Skeletal muscle satellite cell (primary cell): ENCODE data around the gene FOXP1.

Experiments used
- H3K27me3 ChIP-seq: 2 replicates; pipeline ENCODE4 v1.7.0; 2013; ENCODE audit warnings: low read length; ENCODE audit not compliant: control insufficient read depth, insufficient read depth
- H3K36me3 ChIP-seq: 2 replicates; pipeline ENCODE4 v1.7.0; 2013; ENCODE audit warnings: mild to moderate bottlenecking, control low read depth, low read length; ENCODE audit not compliant: insufficient read depth
- H3K4me1 ChIP-seq: 2 replicates; pipeline ENCODE4 v1.7.0; 2013; ENCODE audit warnings: low read length; ENCODE audit not compliant: control insufficient read depth, insufficient read depth
- H3K4me2 ChIP-seq: 2 replicates; pipeline ENCODE4 v1.7.0; 2013; ENCODE audit warnings: mild to moderate bottlenecking, low read length
- H3K4me3 ChIP-seq: 2 replicates; pipeline ENCODE4 v1.7.0; 2013; ENCODE audit warnings: low read length
- H3K9ac ChIP-seq: 2 replicates; pipeline ENCODE4 v1.7.0; 2013; ENCODE audit warnings: mild to moderate bottlenecking, low read depth, low read length, moderate library complexity
- H3K9me3 ChIP-seq: replicated peaks from 2 replicates; pipeline ENCODE4 v1.7.0; 2013; ENCODE audit warnings: mild to moderate bottlenecking, control low read depth, low read length

The FOXP1 gene

DNA sequence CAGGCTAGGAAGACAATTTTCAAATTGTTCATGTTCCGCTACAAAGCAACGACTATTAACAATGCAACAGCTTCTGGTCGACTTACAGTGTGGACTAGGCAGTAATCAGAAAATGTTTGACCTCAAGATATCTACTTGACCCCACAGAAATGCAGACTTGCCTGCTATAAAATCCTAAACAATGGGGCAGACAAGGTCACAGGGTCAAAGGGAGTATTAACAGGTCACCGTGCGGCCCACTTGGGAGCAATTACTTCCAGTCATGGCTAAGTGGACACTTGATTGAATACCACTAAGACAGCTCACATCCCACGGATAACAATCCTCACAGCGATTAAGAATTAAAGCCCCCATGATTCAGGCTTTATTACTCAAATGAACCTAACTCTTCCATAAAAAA, 58.9 kb downstream of the FOXP1 start:
- no peak overlapping the region for H3K4me3 ChIP-seq
- H3K9ac ChIP-seq: no peak overlapping the region
- no peak overlapping the region for H3K4me2 ChIP-seq
- H3K36me3 ChIP-seq: no peaks in the 10 kb centered on the region
- peaks cover 9% of the 10 kb centered on the region for H3K4me1 ChIP-seq
- H3K9me3 ChIP-seq: no peaks in the 10 kb centered on the region
- H3K27me3 ChIP-seq: no peaks in the 10 kb centered on the region

DNA sequence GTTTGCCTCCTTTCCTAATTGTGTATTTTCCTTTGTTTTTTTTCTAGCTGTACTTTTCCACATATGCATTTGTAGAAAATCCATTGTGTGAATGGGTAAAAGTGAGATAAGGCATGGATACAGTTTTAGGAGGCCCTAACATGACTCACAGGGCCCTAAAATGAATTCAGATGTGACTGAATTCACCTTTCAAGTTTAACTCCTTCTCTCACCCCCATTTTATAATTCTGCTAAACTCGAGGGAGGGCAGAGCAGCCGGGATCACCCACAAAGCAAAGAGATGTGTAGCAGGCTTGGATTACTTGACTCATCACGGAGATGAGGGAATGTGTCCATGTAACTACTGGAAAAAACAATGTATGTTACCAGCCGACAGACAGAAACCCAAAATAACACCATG, 59.9 kb downstream of the FOXP1 start:
- Histone ChIP-seq H3K4me2 (no peak overlapping the region), H3K4me3 (no peak overlapping the region), H3K9ac (no peak overlapping the region), H3K36me3 (no peaks in the 10 kb centered on the region), H3K9me3 (no peaks in the 10 kb centered on the region), H3K27me3 (no peaks in the 10 kb centered on the region), H3K4me1 (peaks cover 9% of the 10 kb centered on the region)

GRCh38 chr3:71521940-71522876, 61.3 kb downstream of the FOXP1 start:
- Histone ChIP-seq H3K9ac (no peak overlapping the region), H3K36me3 (no peaks in the 10 kb centered on the region), H3K9me3 (no peaks in the 10 kb centered on the region), H3K4me2 (no peak overlapping the region), H3K4me1 (peaks cover 9% of the 10 kb centered on the region), H3K4me3 (no peak overlapping the region), H3K27me3 (no peaks in the 10 kb centered on the region)

DNA sequence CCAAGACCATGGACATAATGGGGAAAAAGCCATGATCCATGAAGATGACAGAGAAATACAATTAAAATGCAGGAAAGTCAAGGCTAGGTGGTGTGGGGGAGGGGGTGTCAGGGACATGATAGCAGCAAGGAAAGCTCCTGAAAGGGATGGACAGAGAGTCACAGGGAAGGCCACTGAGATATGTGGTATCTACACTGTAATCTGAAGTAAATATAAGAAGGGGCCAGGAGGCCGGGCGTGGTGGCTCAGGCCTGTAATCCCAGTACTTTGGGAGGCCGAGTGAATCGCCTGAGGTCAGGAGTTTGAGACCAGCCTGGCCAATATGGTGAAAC, 62.5 kb downstream of the FOXP1 start:
- no peak overlapping the region for H3K4me3 ChIP-seq
- no peak overlapping the region for H3K9ac ChIP-seq
- peaks cover 9% of the 10 kb centered on the region for H3K4me1 ChIP-seq
- H3K36me3 ChIP-seq: no peaks in the 10 kb centered on the region
- no peaks in the 10 kb centered on the region for H3K9me3 ChIP-seq
- no peak overlapping the region for H3K4me2 ChIP-seq
- no peaks in the 10 kb centered on the region for H3K27me3 ChIP-seq

DNA sequence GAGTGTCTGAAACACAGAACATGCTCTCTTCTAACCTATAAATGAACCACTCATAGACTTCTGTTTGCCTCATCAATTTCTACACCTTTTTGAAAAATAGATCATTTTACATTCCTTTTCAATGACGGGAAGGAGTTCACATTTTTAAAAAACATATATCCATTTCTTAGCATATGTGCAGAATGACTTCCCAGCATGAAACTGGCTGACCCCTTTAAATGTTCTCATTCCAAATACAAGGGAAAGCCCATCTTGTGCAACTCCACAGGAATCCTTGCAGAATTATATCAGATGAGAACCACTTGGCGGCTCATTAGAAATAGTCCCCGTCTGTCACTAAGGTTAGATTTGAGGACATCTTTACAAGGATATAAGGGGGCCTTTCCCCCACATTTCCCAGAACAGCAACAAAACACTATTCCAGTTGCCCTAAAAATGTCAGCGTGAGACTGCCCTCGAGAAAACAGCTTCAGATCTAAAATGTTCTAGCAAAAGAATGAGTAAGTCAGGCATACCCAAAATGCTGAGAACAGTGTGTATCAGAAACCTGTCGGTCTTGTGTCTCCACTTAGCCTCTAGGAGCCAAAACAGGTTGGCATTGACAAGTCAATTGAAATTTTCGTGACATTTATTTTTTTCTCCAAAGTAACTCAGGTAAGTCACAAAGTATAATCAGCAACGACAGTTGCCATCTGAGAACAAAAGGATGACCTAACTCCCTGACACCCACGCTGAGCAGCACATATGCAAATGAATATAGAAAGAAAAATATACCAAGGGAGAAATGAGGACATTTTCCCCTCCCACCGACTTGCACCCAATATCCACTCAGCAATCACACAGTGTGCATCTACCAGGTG, 63.1 kb downstream of the FOXP1 start:
- Histone ChIP-seq H3K4me3 (no peak overlapping the region), H3K9me3 (no peaks in the 10 kb centered on the region), H3K27me3 (no peaks in the 10 kb centered on the region), H3K4me1 (peaks cover 9% of the 10 kb centered on the region), H3K36me3 (no peaks in the 10 kb centered on the region), H3K4me2 (no peak overlapping the region), H3K9ac (no peak overlapping the region)

DNA sequence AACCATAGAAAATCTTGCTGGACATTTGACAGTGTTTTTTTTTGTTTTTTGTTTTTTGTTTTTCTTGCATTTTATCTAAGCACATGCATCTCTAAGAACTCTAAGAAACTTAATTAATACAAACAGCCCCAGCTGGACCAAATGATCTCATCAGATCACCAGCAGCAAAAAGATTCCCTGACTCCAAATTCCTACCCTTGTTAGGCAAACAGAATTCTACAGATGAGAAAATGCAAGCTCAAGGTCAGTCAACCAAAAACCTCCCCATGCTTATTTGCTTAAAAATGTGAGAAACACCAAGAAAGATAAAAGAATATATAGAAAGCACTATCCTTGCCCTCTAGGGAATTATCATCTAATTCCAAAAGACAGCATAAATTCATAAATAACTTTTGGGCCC, 65.4 kb downstream of the FOXP1 start:
- Histone ChIP-seq H3K36me3 (no peaks in the 10 kb centered on the region), H3K4me2 (no peak overlapping the region), H3K9me3 (no peaks in the 10 kb centered on the region), H3K4me3 (no peak overlapping the region), H3K4me1 (peaks cover 18% of the 10 kb centered on the region), H3K27me3 (no peaks in the 10 kb centered on the region), H3K9ac (no peak overlapping the region)

DNA sequence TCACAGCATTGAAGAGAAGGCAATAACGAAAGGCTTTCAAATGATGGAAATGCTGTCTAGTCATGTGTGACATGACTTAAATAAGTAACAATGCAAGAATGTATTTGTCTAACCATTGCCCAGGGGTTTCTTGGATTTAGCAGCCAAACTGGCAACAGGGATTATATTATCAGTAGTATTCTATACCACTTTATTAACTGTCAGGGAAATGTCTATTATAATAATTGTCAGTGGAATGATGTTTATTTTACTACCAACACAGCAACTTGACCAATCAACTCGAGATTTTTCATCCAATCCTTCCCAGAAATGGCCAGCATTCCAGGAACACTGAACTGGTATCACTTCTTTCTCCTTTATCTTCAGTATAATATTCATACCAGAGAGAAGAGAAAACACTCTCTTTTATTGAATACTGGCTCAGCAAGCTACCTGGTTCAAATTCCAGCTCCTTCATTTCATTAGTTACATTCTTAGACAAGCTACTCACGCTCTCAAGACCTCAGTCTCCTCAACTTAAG, 66.2 kb downstream of the FOXP1 start:
- no peak overlapping the region for H3K9ac ChIP-seq
- H3K4me1 ChIP-seq: peaks cover 20% of the 10 kb centered on the region
- H3K4me3 ChIP-seq: no peak overlapping the region
- H3K36me3 ChIP-seq: no peaks in the 10 kb centered on the region
- H3K4me2 ChIP-seq: no peak overlapping the region
- no peaks in the 10 kb centered on the region for H3K9me3 ChIP-seq
- H3K27me3 ChIP-seq: no peaks in the 10 kb centered on the region

DNA sequence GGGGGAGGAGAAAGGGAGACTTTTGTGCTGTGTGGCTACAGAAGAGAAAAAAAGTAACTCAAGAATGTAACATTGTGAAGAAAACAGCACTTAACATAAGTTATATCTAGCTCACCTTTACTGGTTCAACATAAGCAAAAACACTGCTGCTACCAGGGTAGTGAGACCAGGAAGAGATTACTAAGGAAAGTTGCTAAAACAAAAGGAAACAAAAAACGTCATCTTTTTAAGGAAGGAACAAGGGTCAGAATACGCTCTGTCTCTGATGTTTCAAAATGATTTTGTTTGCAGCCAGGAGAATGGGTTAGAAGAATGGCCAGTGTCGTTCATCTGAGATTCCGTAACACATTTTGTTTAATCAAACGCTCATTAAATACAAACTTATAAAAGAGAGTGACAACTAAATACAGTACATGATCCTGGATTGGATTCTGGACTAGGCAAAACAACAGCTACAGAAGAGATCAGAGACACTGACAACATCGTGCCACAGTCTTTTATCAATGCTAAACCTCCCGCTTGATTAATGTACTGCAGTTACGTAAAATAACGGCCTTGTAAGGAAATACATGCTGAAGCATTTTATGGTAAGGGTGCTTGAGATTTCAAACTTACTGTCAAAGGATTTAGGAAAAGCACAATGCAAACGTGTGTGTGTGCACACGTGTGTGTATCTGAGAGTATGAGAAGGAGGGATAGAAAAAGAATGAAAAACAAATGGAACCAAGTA, 67.7 kb downstream of the FOXP1 start:
- H3K9me3 ChIP-seq: no peaks in the 10 kb centered on the region
- no peak overlapping the region for H3K4me3 ChIP-seq
- H3K4me1 ChIP-seq: peaks cover 28% of the 10 kb centered on the region
- H3K4me2 ChIP-seq: no peak overlapping the region
- H3K27me3 ChIP-seq: no peaks in the 10 kb centered on the region
- no peaks in the 10 kb centered on the region for H3K36me3 ChIP-seq
- no peak overlapping the region for H3K9ac ChIP-seq

- H3K4me1 ChIP-seq: peaks cover 37% of the 10 kb centered on the region
- H3K4me2 ChIP-seq: no peak overlapping the region
- H3K27me3 ChIP-seq: no peaks in the 10 kb centered on the region
- H3K36me3 ChIP-seq: no peaks in the 10 kb centered on the region
- no peak overlapping the region for H3K9ac ChIP-seq
- no peak overlapping the region for H3K4me3 ChIP-seq
- no peaks in the 10 kb centered on the region for H3K9me3 ChIP-seq
These were observed 68.9 kb downstream of the FOXP1 start for GRCh38 chr3:71514621-71515020.

DNA sequence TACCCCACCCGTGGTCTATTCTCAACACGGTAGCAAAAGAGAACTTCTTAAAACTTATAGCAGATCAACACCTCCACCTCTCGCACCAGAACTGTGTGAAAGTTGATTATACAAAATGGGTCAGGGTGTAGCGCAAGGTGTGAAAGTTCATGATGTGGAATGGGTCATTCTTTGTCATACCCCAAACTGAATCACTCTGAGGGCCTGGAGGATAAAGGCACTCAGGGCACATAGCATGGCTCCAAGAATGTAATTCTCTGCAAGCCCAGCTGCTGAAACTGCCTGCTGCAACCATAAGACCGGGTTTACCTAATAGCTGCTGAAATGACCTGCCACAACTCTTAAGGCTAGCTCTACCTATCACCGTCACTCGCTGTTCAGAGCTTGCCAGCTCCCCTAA, 70.0 kb downstream of the FOXP1 start:
- H3K4me1 ChIP-seq: peaks cover 46% of the 10 kb centered on the region
- H3K4me2 ChIP-seq: no peak overlapping the region
- H3K36me3 ChIP-seq: no peaks in the 10 kb centered on the region
- H3K9ac ChIP-seq: no peak overlapping the region
- no peaks in the 10 kb centered on the region for H3K9me3 ChIP-seq
- H3K4me3 ChIP-seq: no peak overlapping the region
- no peaks in the 10 kb centered on the region for H3K27me3 ChIP-seq

DNA sequence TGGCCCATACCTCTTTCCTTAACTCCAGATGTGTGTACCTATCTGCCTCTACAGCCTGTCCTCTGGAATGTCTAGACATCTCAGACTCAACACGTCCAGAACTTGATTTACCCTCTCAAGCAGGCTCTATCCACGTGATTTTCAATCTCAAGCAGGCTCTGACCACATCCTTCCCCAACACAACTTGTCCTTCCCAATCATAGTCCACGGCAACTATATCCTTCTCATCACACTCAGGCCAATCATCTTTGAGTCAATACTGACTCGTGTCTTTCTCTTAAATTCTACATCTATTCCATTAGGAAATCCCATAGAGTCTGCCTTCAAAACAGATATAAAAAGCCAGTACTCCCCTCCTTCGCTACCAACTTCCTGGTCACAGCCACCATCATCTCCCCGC, 70.4 kb downstream of the FOXP1 start:
- H3K4me3 ChIP-seq: no peak overlapping the region
- H3K4me1 ChIP-seq: peaks cover 46% of the 10 kb centered on the region
- no peaks in the 10 kb centered on the region for H3K27me3 ChIP-seq
- H3K9me3 ChIP-seq: no peaks in the 10 kb centered on the region
- no peak overlapping the region for H3K4me2 ChIP-seq
- no peaks in the 10 kb centered on the region for H3K36me3 ChIP-seq
- no peak overlapping the region for H3K9ac ChIP-seq
